Neuronal stem cell (in vitro differentiated cells): Measurements from ENCODE around the gene CTSW.

Source experiments
- DNase-seq: peaks from one replicate; pipeline ENCODE4 v3.0.0-alpha.2; 2013; ENCODE audit warnings: low spot score
- H2AFZ ChIP-seq: one replicate; pipeline ENCODE4 v1.6.1; 2013; ENCODE audit warnings: mild to moderate bottlenecking, low read length, inconsistent platforms
- H2AK5ac ChIP-seq: 2 replicates; pipeline ENCODE4 v1.6.1; 2013; ENCODE audit warnings: low read depth, mild to moderate bottlenecking, inconsistent platforms, low read length, moderate library complexity, mixed read lengths
- H2BK120ac ChIP-seq: 2 replicates; pipeline ENCODE4 v1.6.1; 2013; ENCODE audit warnings: low read depth, mild to moderate bottlenecking, inconsistent platforms, low read length, moderate library complexity, mixed read lengths
- H2BK12ac ChIP-seq: one replicate; pipeline ENCODE4 v1.6.1; 2013; ENCODE audit warnings: low read length, inconsistent platforms
- H2BK15ac ChIP-seq: 2 replicates; pipeline ENCODE4 v1.6.1; 2013; ENCODE audit warnings: mild to moderate bottlenecking, low read length, inconsistent platforms, mixed read lengths
- H2BK5ac ChIP-seq: one replicate; pipeline ENCODE4 v1.6.1; 2013; ENCODE audit warnings: inconsistent platforms, mild to moderate bottlenecking, low read length, moderate library complexity
- H3K14ac ChIP-seq: one replicate; pipeline ENCODE4 v1.6.1; 2013; ENCODE audit warnings: low read length, inconsistent platforms
- H3K18ac ChIP-seq: 2 replicates; pipeline ENCODE4 v1.6.1; 2013; ENCODE audit warnings: low read length, inconsistent platforms
- H3K23ac ChIP-seq: 2 replicates; pipeline ENCODE4 v1.6.1; 2013; ENCODE audit warnings: low read depth, mild to moderate bottlenecking, mixed read lengths, low read length, inconsistent platforms; ENCODE audit not compliant: poor library complexity
- H3K27ac ChIP-seq: replicated peaks from 3 replicates; pipeline ENCODE4 v1.5.1; 2013; ENCODE audit warnings: low read length, inconsistent platforms
- H3K27me3 ChIP-seq, 3 experiments: 2 replicates each; pipeline ENCODE4 v1.6.1; 2013; ENCODE audit warnings: low read length in 3 of 3, mild to moderate bottlenecking in 2 of 3, inconsistent platforms in 1 of 3, low read depth in 1 of 3, mixed read lengths in 1 of 3, moderate library complexity in 1 of 3; ENCODE audit not compliant: control insufficient read depth in 3 of 3, insufficient read depth in 3 of 3
- H3K36me3 ChIP-seq, 2 donors: replicated peaks in 1 of 2; 2 replicates each; pipeline ENCODE4 v1.6.1; 2013; ENCODE audit warnings: low read length in 2 of 2; ENCODE audit not compliant: control insufficient read depth in 2 of 2, insufficient read depth in 2 of 2
- H3K4ac ChIP-seq: 2 replicates; pipeline ENCODE4 v1.6.1; 2013; ENCODE audit warnings: inconsistent platforms, mild to moderate bottlenecking, low read length, moderate library complexity
- H3K4me1 ChIP-seq, 2 donors: 1 replicate in 1 of 2; 2 replicates in 1 of 2; pipeline ENCODE4 v1.6.1; 2013; ENCODE audit warnings: low read length in 2 of 2, low read depth in 1 of 2; ENCODE audit not compliant: control insufficient read depth in 2 of 2, insufficient read depth in 1 of 2
- H3K4me2 ChIP-seq: one replicate; pipeline ENCODE4 v1.6.1; 2013; ENCODE audit warnings: mild to moderate bottlenecking, low read length, inconsistent platforms; ENCODE audit not compliant: insufficient read depth, poor library complexity, severe bottlenecking
- H3K4me3 ChIP-seq, 2 donors: 2 replicates each; pipeline ENCODE4 v1.5.1; 2013; ENCODE audit warnings: low read length in 2 of 2, mild to moderate bottlenecking in 2 of 2, inconsistent platforms in 1 of 2, moderate library complexity in 1 of 2
- H3K79me1 ChIP-seq: one replicate; pipeline ENCODE4 v1.6.1; 2013; ENCODE audit warnings: low read depth, mild to moderate bottlenecking, inconsistent platforms, low read length, moderate library complexity
- H3K9ac ChIP-seq: one replicate; pipeline ENCODE4 v1.6.1; 2013; ENCODE audit warnings: mild to moderate bottlenecking, low read depth, low read length, inconsistent platforms; ENCODE audit not compliant: poor library complexity
- H3K9me3 ChIP-seq, 2 donors: replicated peaks in 1 of 2; 2 replicates each; pipeline versions ENCODE3 to v1.6.1; 2013; ENCODE audit warnings: low read length in 2 of 2, mild to moderate bottlenecking in 2 of 2, inconsistent platforms in 1 of 2, low read depth in 1 of 2, mixed read lengths in 1 of 2, moderate library complexity in 1 of 2; ENCODE audit not compliant: control insufficient read depth in 2 of 2, insufficient read depth in 1 of 2
- H4K8ac ChIP-seq: one replicate; pipeline ENCODE4 v1.6.1; 2013; ENCODE audit warnings: low read depth, mild to moderate bottlenecking, inconsistent platforms, low read length, moderate library complexity
- H4K91ac ChIP-seq: one replicate; pipeline ENCODE4 v1.6.1; 2013; ENCODE audit warnings: low read length, low read depth, mild to moderate bottlenecking, inconsistent platforms; ENCODE audit not compliant: poor library complexity
- WGBS, 2 donors: extraction: QIAGEN DNeasy Blood & Tissue Kit; methylation state at CpG; one replicate each; pipeline ENCODE4 v1.1.7; 2013; ENCODE audit warnings: missing lambda C conversion rate in 2 of 2, mixed read lengths in 1 of 2; ENCODE audit not compliant: insufficient read length in 2 of 2, insufficient replicate concordance in 1 of 2; ENCODE audit errors: extremely low coverage in 2 of 2; 5-methylcytosine and 5-hydroxymethylcytosine counted together

CTSW gene

GRCh38 chr11:65917077-65917433 lies 37.4 kb downstream of the CTSW start:
- Histone ChIP-seq H2BK12ac (no peak overlapping the region), H3K18ac (no peak overlapping the region), H3K9me3 (peaks cover 0 to 2% of the 10 kb centered on the region in 2 donors), H2AK5ac (no peak overlapping the region), H3K9ac (no peak overlapping the region), H3K27ac (no peak overlapping the region), H3K36me3 (peaks cover 13 to 28% of the 10 kb centered on the region in 2 donors), H2BK120ac (no peak overlapping the region), H2BK15ac (no peak overlapping the region), H3K4ac (no peak overlapping the region), H4K8ac (no peak overlapping the region), H3K4me1 (peaks cover 16 to 17% of the 10 kb centered on the region in 2 donors), H2AFZ (no peak overlapping the region), H3K23ac (no peak overlapping the region), H2BK5ac (no peak overlapping the region), H3K4me2 (no peak overlapping the region), H3K79me1 (peaks cover 22% of the 10 kb centered on the region), H3K27me3 (no peaks in the 10 kb centered on the region), H3K14ac (no peak overlapping the region), H3K4me3 (peak overlapping the region in 1 of 2 donors; percentile 100), H4K91ac (no peak overlapping the region)
- no CpG with 5 or more reads among the region's 3 CpGs for WGBS, 2 donors
- no peak for DNase-seq

GRCh38 chr11:65917434-65918210 lies 38.0 kb downstream of the CTSW start:
- Histone ChIP-seq H3K79me1 (peaks cover 22% of the 10 kb centered on the region), H2BK12ac (peak overlapping the region; percentile 89), H2BK5ac (no peak overlapping the region), H4K8ac (no peak overlapping the region), H3K4ac (no peak overlapping the region), H3K4me1 (peaks cover 16 to 17% of the 10 kb centered on the region in 2 donors), H3K14ac (no peak overlapping the region), H3K27me3 (no peaks in the 10 kb centered on the region), H2AFZ (no peak overlapping the region), H4K91ac (no peak overlapping the region), H3K4me3 (peak overlapping the region; percentile 94 to 100), H3K23ac (peak overlapping the region; percentile 81), H2BK15ac (no peak overlapping the region), H3K9ac (no peak overlapping the region), H3K18ac (peak overlapping the region; percentile 42), H3K4me2 (peak overlapping the region; percentile 83), H3K27ac (no peak overlapping the region), H2AK5ac (peak overlapping the region; percentile 66), H3K9me3 (peaks cover 0 to 2% of the 10 kb centered on the region in 2 donors), H2BK120ac (no peak overlapping the region), H3K36me3 (peaks cover 19 to 33% of the 10 kb centered on the region in 2 donors)
- no CpG with 5 or more reads among the region's 35 CpGs for WGBS, 2 donors
- DNase-seq, result no peak

- peaks cover 22% of the 10 kb centered on the region for H3K79me1 ChIP-seq
- H3K23ac ChIP-seq, result peak within 1 kb of the TSS; percentile 97
- no peak within 1 kb of the TSS for H3K4ac ChIP-seq
- peak within 1 kb of the TSS; percentile 72 for H2BK120ac ChIP-seq
- peak within 1 kb of the TSS; percentile 93 for H2BK5ac ChIP-seq
- H2BK15ac ChIP-seq, result peak within 1 kb of the TSS; percentile 74
- no peak within 1 kb of the TSS for H4K8ac ChIP-seq
- H3K27me3 ChIP-seq, result no peaks in the 10 kb centered on the region
- peak within 1 kb of the TSS; percentile 66 for H2AK5ac ChIP-seq
- peaks cover 0 to 2% of the 10 kb centered on the region in 2 donors for H3K9me3 ChIP-seq
- peaks cover 16 to 17% of the 10 kb centered on the region in 2 donors for H3K4me1 ChIP-seq
- H4K91ac ChIP-seq, result no peak within 1 kb of the TSS
- peak within 1 kb of the TSS; percentile 91 for H3K14ac ChIP-seq
- H3K27ac ChIP-seq, result no peak within 1 kb of the TSS
- WGBS, 2 donors, result no CpG with 5 or more reads among the region's 77 CpGs
- H3K36me3 ChIP-seq, result peaks cover 20 to 42% of the 10 kb centered on the region in 2 donors
- peak within 1 kb of the TSS; percentile 98 for H3K4me2 ChIP-seq
- no peak for DNase-seq
- peak within 1 kb of the TSS; percentile 98 for H2AFZ ChIP-seq
- H3K9ac ChIP-seq, result peak within 1 kb of the TSS; percentile 97
- H3K18ac ChIP-seq, result peak within 1 kb of the TSS; percentile 97
- peak within 1 kb of the TSS; percentile 89 for H2BK12ac ChIP-seq
- H3K4me3 ChIP-seq, result peak within 1 kb of the TSS; percentile 95 to 100
Measured at GRCh38 chr11:65918211-65919140, 38.8 kb downstream of the CTSW start, which contains the start of gene C11orf68. Gene C11orf68 (minus strand): TSS chr11:65919062. CDS start chr11:65919031, 31 bp downstream.
